HCT116 (cell line): ENCODE data around the gene SLC38A3. TPM values are rescaled to one million over a fixed set of nuclear protein-coding genes. Genes with fewer than 3 reads are reported as not detected.

ENCODE experiments used
- ATAC-seq: fragments of 200-7000 bp; cut with Tn5 transposase; 2 replicates; pipeline ENCODE4 v1.9.1; 2020; ENCODE audit warnings: mild to moderate bottlenecking, moderate library complexity
- BruUV-seq: library from RNA; stranded (reverse); fragments of 400-500 nt; replicated peaks from 2 replicates; lab custom pipeline; 2021; lab: Mats Ljungman, UMichigan
- CTCF ChIA-PET: fragments of 300-600 bp; sonication (Branson Sonifier 250); formaldehyde crosslinking; loops from one replicate; lab custom pipeline; 2021; ENCODE audit warnings: antibody characterized with exemption; lab: Charles Lee
- POLR2A ChIA-PET: fragments of 300-600, 350-600 bp; sonication (Branson Sonifier 250); formaldehyde crosslinking; loops from one replicate; lab custom pipeline; 2021; ENCODE audit warnings: antibody characterized with exemption; lab: Charles Lee
- RAD21 ChIA-PET, 2 experiments: fragments of 300-600 bp; sonication (Branson Sonifier 250); formaldehyde crosslinking; loops; one replicate each; lab custom pipeline; 2023; ENCODE audit warnings: low total read pairs in 2 of 2; ENCODE audit not compliant: uncharacterized antibody in 2 of 2, unreplicated experiment in 2 of 2, low non-redundant PET in 1 of 2; lab: Charles Lee
- DNase-seq: peaks from one replicate; pipeline ENCODE4 v3.0.0-alpha.2; 2010; ENCODE audit warnings: low read depth, low spot score
- H2AFZ ChIP-seq: fragments of 200-600 bp; shearing (Covaris generic), sonication (generic); 2 replicates; pipeline ENCODE4 v1.6.1; 2017; ENCODE audit warnings: low read depth, mixed run types, mixed read lengths, antibody characterized with exemption, low read length; ENCODE audit not compliant: poor library complexity, severe bottlenecking
- H3K27ac ChIP-seq: 2 replicates; pipeline ENCODE4 v1.5.1; 2012; ENCODE audit warnings: low read depth, low read length
- H3K27me3 ChIP-seq: fragments of 200-600 bp; sonication (generic); 2 replicates; pipeline ENCODE4 v1.6.1; 2016; ENCODE audit warnings: mixed run types, low read length, mixed read lengths; ENCODE audit not compliant: insufficient read depth
- H3K36me3 ChIP-seq, 2 experiments: fragments of 200-500 bp in 1 of 2; fragments of 200-600 bp in 1 of 2; sonication (Bioruptor generic) in 1 of 2; sonication (generic) in 1 of 2; 2 replicates each; pipeline versions ENCODE4 v1.5.1 to v1.6.1; 2014 to 2016; ENCODE audit warnings: low read length in 2 of 2, inconsistent platforms in 1 of 2, mixed read lengths in 1 of 2, mixed run types in 1 of 2; ENCODE audit not compliant: insufficient read depth in 2 of 2, control insufficient read depth in 1 of 2
- H3K4me1 ChIP-seq, 2 experiments: fragments of 200-600 bp in 1 of 2; sonication (generic) in 1 of 2; 2 replicates each; pipeline versions ENCODE4 v1.5.1 to v1.6.1; 2012 to 2017; ENCODE audit warnings: low read length in 2 of 2, inconsistent platforms in 1 of 2, mild to moderate bottlenecking in 1 of 2, mixed read lengths in 1 of 2, mixed run types in 1 of 2, moderate library complexity in 1 of 2; ENCODE audit not compliant: insufficient read depth in 2 of 2, control insufficient read depth in 1 of 2
- H3K4me2 ChIP-seq: fragments of 200-600 bp; sonication (generic); 2 replicates; pipeline ENCODE4 v1.6.1; 2017; ENCODE audit warnings: mixed run types, low read length, mixed read lengths
- H3K4me3 ChIP-seq, 2 experiments: fragments of 200-600 bp in 1 of 2; sonication (generic) in 1 of 2; replicated peaks in 1 of 2; 2 replicates each; pipeline ENCODE4 v1.5.1; 2011 to 2016; ENCODE audit warnings: low read length in 2 of 2, control low read depth in 1 of 2, low read depth in 1 of 2, mild to moderate bottlenecking in 1 of 2, mixed read lengths in 1 of 2, mixed run types in 1 of 2
- H3K79me2 ChIP-seq: fragments of 200-600 bp; sonication (generic); 2 replicates; pipeline ENCODE4 v1.6.1; 2017; ENCODE audit warnings: mild to moderate bottlenecking, mixed run types, low read length, moderate library complexity, mixed read lengths; ENCODE audit not compliant: insufficient read depth
- H3K9ac ChIP-seq: fragments of 200-600 bp; sonication (generic); 2 replicates; pipeline ENCODE4 v1.6.1; 2016; ENCODE audit warnings: low read length, mixed read lengths
- H3K9me2 ChIP-seq: fragments of 200-600 bp; sonication (generic), shearing (Covaris generic); 2 replicates; pipeline ENCODE4 v1.6.1; 2017; ENCODE audit warnings: mixed run types, mild to moderate bottlenecking, moderate library complexity; ENCODE audit not compliant: insufficient read depth
- H3K9me3 ChIP-seq, 2 experiments: fragments of 200-500 bp in 1 of 2; fragments of 200-600 bp in 1 of 2; sonication (Bioruptor generic) in 1 of 2; sonication (generic) in 1 of 2; 2 replicates each; pipeline ENCODE4 v1.6.1; 2014 to 2017; ENCODE audit warnings: low read length in 2 of 2, mixed read lengths in 2 of 2, inconsistent platforms in 1 of 2, low read depth in 1 of 2, mild to moderate bottlenecking in 1 of 2, mixed run types in 1 of 2, moderate library complexity in 1 of 2; ENCODE audit not compliant: control insufficient read depth in 1 of 2, insufficient read depth in 1 of 2
- H4K20me1 ChIP-seq: fragments of 200-600 bp; sonication (generic), shearing (Covaris generic); 2 replicates; pipeline ENCODE4 v1.6.1; 2017; ENCODE audit warnings: mixed run types, mild to moderate bottlenecking, moderate library complexity; ENCODE audit not compliant: insufficient read depth
- CBX3 ChIP-seq: IDR thresholded peaks from 2 replicates; pipeline ENCODE4 v1.6.1; 2012; ENCODE audit warnings: low read depth
- CEBPB ChIP-seq: IDR thresholded peaks from 2 replicates; pipeline ENCODE4 v1.6.1; 2012; ENCODE audit warnings: low read depth
- EZH2phosphoT487 ChIP-seq: fragments of 200-600 bp; IDR thresholded peaks from 2 replicates; pipeline ENCODE4 v1.6.1; 2018; ENCODE audit warnings: antibody characterized with exemption, borderline replicate concordance
- FOSL1 ChIP-seq: IDR thresholded peaks from 2 replicates; pipeline ENCODE4 v1.6.1; 2012; ENCODE audit warnings: low read depth
- JUND ChIP-seq: IDR thresholded peaks from 2 replicates; pipeline ENCODE4 v1.6.1; 2012
- MAX ChIP-seq: IDR thresholded peaks from 2 replicates; pipeline ENCODE4 v1.6.1; 2012
- POLR2A ChIP-seq: IDR thresholded peaks from 2 replicates; pipeline ENCODE4 v1.7.0; 2011; ENCODE audit warnings: borderline replicate concordance; ENCODE audit not compliant: insufficient read depth, insufficient read length; ENCODE audit errors: extremely low read depth
- RAD21 ChIP-seq: IDR thresholded peaks from 2 replicates; pipeline ENCODE4 v1.6.1; 2012; ENCODE audit warnings: low read depth, mild to moderate bottlenecking
- SIN3A ChIP-seq: IDR thresholded peaks from 2 replicates; pipeline ENCODE4 v1.6.1; 2012; ENCODE audit warnings: low read depth
- SRF ChIP-seq: IDR thresholded peaks from 2 replicates; pipeline ENCODE4 v1.6.1; 2012; ENCODE audit warnings: low read depth
- ZBTB33 ChIP-seq: IDR thresholded peaks from 2 replicates; pipeline ENCODE4 v1.6.1; 2011; ENCODE audit warnings: mild to moderate bottlenecking, low read length, moderate library complexity; ENCODE audit not compliant: insufficient replicate concordance; ENCODE audit errors: extremely low read depth
- ZFX ChIP-seq: fragments of 450-650 bp; IDR thresholded peaks from 2 replicates; pipeline ENCODE4 v1.6.1; 2017
- ZNF274 ChIP-seq: fragments of 200-500 bp; sonication (Bioruptor generic); IDR thresholded peaks from 2 replicates; pipeline ENCODE4 v1.6.1; 2014; ENCODE audit warnings: mild to moderate bottlenecking, low read depth, low read length, inconsistent platforms
- intact Hi-C: fragments of 100-400 bp; cut with micrococcal nuclease; formaldehyde crosslinking; loops from 2 replicates; pipeline ENCODE4 v1.10.0; 2022
- total RNA-seq: library from RNA; stranded (reverse); gene quantifications from one replicate; pipeline ENCODE4 v1.2.1, GENCODE V29; 2021; ENCODE audit not compliant: unreplicated experiment
- TF ChIP-seq, protein P1 (sequence below), 3 experiments: fragments of 200-600 bp in 1 of 3; sonication (generic) in 1 of 3; IDR thresholded peaks in 2 of 3; conservative IDR thresholded peaks in 1 of 3; 2 replicates each; pipeline ENCODE4 v1.5.1; 2012 to 2017; ENCODE audit warnings: low read depth in 2 of 3, low read length in 2 of 3, antibody characterized with exemption in 1 of 3, borderline replicate concordance in 1 of 3, control low read depth in 1 of 3, mild to moderate bottlenecking in 1 of 3, mixed read lengths in 1 of 3, mixed run types in 1 of 3, moderate library complexity in 1 of 3; ENCODE audit not compliant: insufficient read depth in 1 of 3

SLC38A3 gene
- total RNA-seq, 1 experiment from 2014 or later = 3.1 TPM

- ChIA-PET POLR2A (interaction anchor here (3.5 kb wide), 1 partner anchor 9 kb away, joined by 34 read pairs; no protein-coding TSS in a partner anchor), CTCF (interaction anchor here (0.6 kb wide), 1 partner anchor 8 kb away, joined by 3 read pairs; no protein-coding TSS in a partner anchor)
- H3K79me2 ChIP-seq = peaks cover 73% of the 10 kb centered on the region
These were observed 33.5 kb downstream of the SLC38A3 start for GRCh38 chr3:50238549-50239026.

More at GRCh38 chr3:50238549-50239026, 33.5 kb downstream of the SLC38A3 start:
- peak overlapping the region; percentile 79 for H3K9ac ChIP-seq
- H2AFZ ChIP-seq = no peak overlapping the region
- peak overlapping the region; percentile 80 to 89 for H3K4me3 ChIP-seq
- no peak for TF ChIP-seq ZFX
- TF ChIP-seq SRF = no peak
- no peak for TF ChIP-seq MAX
- no peak for TF ChIP-seq EZH2phosphoT487
- TF ChIP-seq SIN3A = no peak
- TF ChIP-seq ZNF274 = no peak
- TF ChIP-seq CEBPB = no peak
- no peak for TF ChIP-seq RAD21
- no peak for TF ChIP-seq POLR2A
- no peak for TF ChIP-seq CBX3
- TF ChIP-seq FOSL1 = no peak
- TF ChIP-seq, protein P1, sequence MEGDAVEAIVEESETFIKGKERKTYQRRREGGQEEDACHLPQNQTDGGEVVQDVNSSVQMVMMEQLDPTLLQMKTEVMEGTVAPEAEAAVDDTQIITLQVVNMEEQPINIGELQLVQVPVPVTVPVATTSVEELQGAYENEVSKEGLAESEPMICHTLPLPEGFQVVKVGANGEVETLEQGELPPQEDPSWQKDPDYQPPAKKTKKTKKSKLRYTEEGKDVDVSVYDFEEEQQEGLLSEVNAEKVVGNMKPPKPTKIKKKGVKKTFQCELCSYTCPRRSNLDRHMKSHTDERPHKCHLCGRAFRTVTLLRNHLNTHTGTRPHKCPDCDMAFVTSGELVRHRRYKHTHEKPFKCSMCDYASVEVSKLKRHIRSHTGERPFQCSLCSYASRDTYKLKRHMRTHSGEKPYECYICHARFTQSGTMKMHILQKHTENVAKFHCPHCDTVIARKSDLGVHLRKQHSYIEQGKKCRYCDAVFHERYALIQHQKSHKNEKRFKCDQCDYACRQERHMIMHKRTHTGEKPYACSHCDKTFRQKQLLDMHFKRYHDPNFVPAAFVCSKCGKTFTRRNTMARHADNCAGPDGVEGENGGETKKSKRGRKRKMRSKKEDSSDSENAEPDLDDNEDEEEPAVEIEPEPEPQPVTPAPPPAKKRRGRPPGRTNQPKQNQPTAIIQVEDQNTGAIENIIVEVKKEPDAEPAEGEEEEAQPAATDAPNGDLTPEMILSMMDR (IDR thresholded peaks at IDR 0.05 in 2 of 3, conservative IDR thresholded peaks at IDR 0.05 in 1 of 3; ENCODE audit: borderline replicate concordance in 1 of 3, insufficient read depth in 1 of 3, low read depth in 2 of 3, low read length in 2 of 3) = no peak; a peak in 1 of 6 replicates
- no peak for TF ChIP-seq ZBTB33
- TF ChIP-seq JUND = no peak
- DNase-seq (no peak), ATAC-seq (no peak)
- peaks cover 41 to 55% of the 10 kb centered on the region in 2 experiments for H3K4me1 ChIP-seq
- peaks cover 0 to 5% of the 10 kb centered on the region in 2 experiments; a peak in 1 of 4 replicates for H3K36me3 ChIP-seq
- H3K27ac ChIP-seq = peak overlapping the region; percentile 81
- 0 out of 2 replicates have a peak, but pooled peaks cover 4% of the 10 kb centered on the region for H4K20me1 ChIP-seq
- RAD21 ChIA-PET = no interaction called here
- peak overlapping the region; percentile 86 for H3K4me2 ChIP-seq
- intact Hi-C loops = no loop called here
- H3K27me3 ChIP-seq = no peaks in the 10 kb centered on the region
- H3K9me2 ChIP-seq = no peaks in the 10 kb centered on the region
- H3K9me3 ChIP-seq = no peaks in the 10 kb centered on the region
- no TSS peak for BruUV-seq
